T-cell (primary cell): ENCODE data around the gene TUBGCP6. TPM values are rescaled to one million over a fixed set of nuclear protein-coding genes. Genes with fewer than 3 reads are reported as not detected.
A peak's percentile ranks its signal among the peaks of the same experiment; 100 is the strongest.

ENCODE experiments used
- ATAC-seq, 4 experiments: fragments of 200-7000 bp in 3 of 4; fragments of 150-1000 bp in 1 of 4; cut with Tn5 transposase; replicated peaks in 1 of 4; 1 replicate in 3 of 4; 2 replicates in 1 of 4; pipeline ENCODE4 v1.10.0; 2021; ENCODE audit warnings: moderate library complexity in 3 of 4, mild to moderate bottlenecking in 2 of 4, moderate number of reproducible peaks in 1 of 4
- CTCF ChIA-PET, 2 donors: fragments of 300-600 bp; sonication (Branson Sonifier 250); formaldehyde crosslinking; loops; one replicate each; lab custom pipeline; 2022; ENCODE audit warnings: antibody characterized with exemption in 2 of 2; lab: Charles Lee
- POLR2A ChIA-PET, 2 donors: fragments of 300-600 bp; sonication (Branson Sonifier 250); formaldehyde crosslinking; loops; one replicate each; lab custom pipeline; 2022; ENCODE audit warnings: antibody characterized with exemption in 2 of 2; lab: Charles Lee
- DNase-seq, 35 experiments: peaks; one replicate each; pipeline versions ENCODE4 v3.0.0 to v3.0.0-alpha.2; 2013 to 2023
- H3K27ac ChIP-seq: one replicate; pipeline ENCODE4 v1.5.1; 2013; ENCODE audit warnings: low read length
- H3K27me3 ChIP-seq, 2 experiments: replicated peaks in 1 of 2; 1 replicate in 1 of 2; 2 replicates in 1 of 2; pipeline versions ENCODE4 v1.6.1 to v1.7.0; 2013; ENCODE audit warnings: low read length in 1 of 2, mixed read lengths in 1 of 2; ENCODE audit not compliant: control insufficient read depth in 2 of 2, insufficient read depth in 2 of 2; ENCODE audit errors: extremely low read depth in 1 of 2
- H3K36me3 ChIP-seq, 2 donors: 1 replicate in 1 of 2; 2 replicates in 1 of 2; pipeline versions ENCODE4 v1.6.1 to v1.7.0; 2013; ENCODE audit warnings: low read length in 1 of 2; ENCODE audit not compliant: control insufficient read depth in 2 of 2, insufficient read depth in 1 of 2; ENCODE audit errors: extremely low read depth in 1 of 2
- H3K4me1 ChIP-seq, 2 experiments: 1 replicate in 1 of 2; 2 replicates in 1 of 2; pipeline versions ENCODE4 v1.6.1 to v1.7.0; 2013; ENCODE audit warnings: low read length in 2 of 2, mixed read lengths in 1 of 2; ENCODE audit not compliant: insufficient read depth in 2 of 2, control insufficient read depth in 1 of 2; ENCODE audit errors: extremely low read depth in 1 of 2
- H3K4me3 ChIP-seq, 2 donors: 1 replicate in 1 of 2; 2 replicates in 1 of 2; pipeline versions ENCODE4 v1.5.1 to v1.7.0; 2013; ENCODE audit warnings: mild to moderate bottlenecking in 2 of 2, low read length in 1 of 2, moderate library complexity in 1 of 2; ENCODE audit not compliant: control insufficient read depth in 1 of 2; ENCODE audit errors: extremely low read depth in 1 of 2
- H3K9me3 ChIP-seq: 2 replicates; pipeline ENCODE4 v1.7.0; 2013
- H3K27ac Mint-ChIP-seq, 2 donors: one replicate each; pipeline ENCODE4 v1.8.0; 2020 to 2021; ENCODE audit warnings: mild to moderate bottlenecking in 2 of 2, mixed read lengths in 2 of 2
- H3K27me3 Mint-ChIP-seq, 2 donors: one replicate each; pipeline ENCODE4 v1.8.0; 2021 to 2022; ENCODE audit warnings: mixed read lengths in 2 of 2
- H3K36me3 Mint-ChIP-seq: one replicate; pipeline ENCODE4 v1.8.0; 2021; ENCODE audit warnings: mixed read lengths
- H3K4me1 Mint-ChIP-seq, 3 donors: one replicate each; pipeline ENCODE4 v1.8.0; 2020 to 2022; ENCODE audit warnings: mixed read lengths in 3 of 3, mild to moderate bottlenecking in 1 of 3
- H3K4me3 Mint-ChIP-seq, 3 donors: one replicate each; pipeline ENCODE4 v1.8.0; 2020 to 2022; ENCODE audit warnings: mild to moderate bottlenecking in 3 of 3, mixed read lengths in 3 of 3, moderate library complexity in 3 of 3
- H3K9me3 Mint-ChIP-seq, 3 donors: one replicate each; pipeline ENCODE4 v1.8.0; 2020 to 2022; ENCODE audit warnings: mixed read lengths in 3 of 3
- WGBS: methylation state at CpG from one replicate; pipeline ENCODE4 v1.1.5; 2013; ENCODE audit warnings: missing lambda C conversion rate; ENCODE audit not compliant: insufficient coverage; 5-methylcytosine and 5-hydroxymethylcytosine counted together
- total RNA-seq, 35 experiments: library from RNA in 6 of 35; stranded (reverse) in 6 of 35; fragments of 120-200 nt in 1 of 35; gene quantifications; one replicate each; pipeline versions ENCODE4 v1.2.1 to v1.2.4 and lab custom pipeline; 2013 to 2026

Gene TUBGCP6
- total RNA-seq, 5 donors from 2014 or later (not counting 1 experiment from before 2014, with no cell fraction given), result 129 to 144 (median 132) TPM

GRCh38 chr22:50243685-50244419 lies 971 bp downstream of the TUBGCP6 start:
- H3K27ac ChIP-seq, result peak overlapping the region; percentile 91
- H3K4me1 ChIP-seq, result peaks cover 16 to 78% of the 10 kb centered on the region in 2 experiments
- ChIA-PET POLR2A (interaction anchor here in 1 of 2 donors (0.5 kb wide), 2 partner anchors 111 to 283 kb away, joined by 3 to 4 read pairs; no protein-coding TSS in a partner anchor), CTCF (interaction anchor here (0.6 to 2.4 kb wide), 5 partner anchors 47 to 377 kb away, joined by 3 to 8 read pairs (median 4); partner anchors contain the start of gene SCO2 (in 1 of the 2))
- no peaks in the 10 kb centered on the region for H3K27me3 Mint-ChIP-seq
- peaks cover 19% of the 10 kb centered on the region for H3K36me3 Mint-ChIP-seq
- H3K4me3 ChIP-seq, result peak overlapping the region; percentile 77 to 82
- H3K4me1 Mint-ChIP-seq, result peaks cover 44 to 49% (median 44%) of the 10 kb centered on the region in 3 donors
- ATAC-seq (peak in 3 of 4 experiments; percentile 49 to 58 (median 52)), DNase-seq (no peak)
- H3K9me3 Mint-ChIP-seq, result no peaks in the 10 kb centered on the region
- peak overlapping the region; percentile 91 to 97 (median 95) for H3K4me3 Mint-ChIP-seq
- H3K36me3 ChIP-seq, result peaks cover 14 to 38% of the 10 kb centered on the region in 2 donors
- H3K9me3 ChIP-seq, result no peaks in the 10 kb centered on the region
- H3K27ac Mint-ChIP-seq, result peak overlapping the region; percentile 99 to 100
- no peaks in the 10 kb centered on the region for H3K27me3 ChIP-seq
- 13% methylated on average over 19 of the region's 27 CpGs for WGBS

- peaks cover 42 to 49% (median 44%) of the 10 kb centered on the region in 3 donors for H3K4me1 Mint-ChIP-seq
- Histone ChIP-seq H3K4me1 (peaks cover 16 to 66% of the 10 kb centered on the region in 2 experiments), H3K27me3 (no peaks in the 10 kb centered on the region), H3K9me3 (no peaks in the 10 kb centered on the region), H3K36me3 (peaks cover 9 to 39% of the 10 kb centered on the region in 2 donors), H3K4me3 (peak overlapping the region; percentile 24 to 82), H3K27ac (no peak overlapping the region)
- DNase-seq (no peak), ATAC-seq (no peak)
- peak overlapping the region; percentile 91 to 97 (median 95) for H3K4me3 Mint-ChIP-seq
- peaks cover 16% of the 10 kb centered on the region for H3K36me3 Mint-ChIP-seq
- POLR2A ChIA-PET, result interaction anchor here in 1 of 2 donors (0.7 kb wide), 1 partner anchor 99 kb away, joined by 4 read pairs; no protein-coding TSS in a partner anchor
- peak overlapping the region; percentile 52 to 66 for H3K27ac Mint-ChIP-seq
- 83% methylated on average over 2 of the region's 14 CpGs for WGBS
- no peaks in the 10 kb centered on the region for H3K27me3 Mint-ChIP-seq
- H3K9me3 Mint-ChIP-seq, result no peaks in the 10 kb centered on the region
- CTCF ChIA-PET, result interaction anchor here (0.7 to 2.4 kb wide), 7 partner anchors 10 to 475 kb away, joined by 3 to 5 read pairs (median 3); partner anchors contain the start of genes LMF2 (in 1 of the 2) and NCAPH2 (in 1 of the 2)
Observed at GRCh38 chr22:50242406-50242949, 2.3 kb downstream of the TUBGCP6 start.

GRCh38 chr22:50238755-50239154 lies 6.1 kb downstream of the TUBGCP6 start:
- DNase-seq (no peak), ATAC-seq (no peak)
- peaks cover 41 to 48% (median 46%) of the 10 kb centered on the region in 3 donors for H3K4me1 Mint-ChIP-seq
- H3K36me3 Mint-ChIP-seq, result peaks cover 24% of the 10 kb centered on the region
- Histone ChIP-seq H3K4me1 (peaks cover 13 to 51% of the 10 kb centered on the region in 2 experiments), H3K36me3 (peaks cover 10 to 39% of the 10 kb centered on the region in 2 donors), H3K9me3 (no peaks in the 10 kb centered on the region), H3K27me3 (no peaks in the 10 kb centered on the region), H3K4me3 (no peak overlapping the region), H3K27ac (no peak overlapping the region)
- no peaks in the 10 kb centered on the region for H3K9me3 Mint-ChIP-seq
- WGBS, result 87% methylated on average over 7 of the region's 9 CpGs
- no peak overlapping the region for H3K4me3 Mint-ChIP-seq
- ChIA-PET POLR2A (interaction anchor here in 1 of 2 donors (0.5 kb wide), 1 partner anchor 163 kb away, joined by 5 read pairs; no protein-coding TSS in a partner anchor), CTCF (interaction anchor here in 1 of 2 donors (1.0 kb wide), 1 partner anchor 29 kb away, joined by 3 read pairs; no protein-coding TSS in a partner anchor)
- H3K27me3 Mint-ChIP-seq, result no peaks in the 10 kb centered on the region
- H3K27ac Mint-ChIP-seq, result no peak overlapping the region

- Mint-ChIP-seq H3K4me1 (peaks cover 30 to 35% (median 31%) of the 10 kb centered on the region in 3 donors), H3K27me3 (no peaks in the 10 kb centered on the region), H3K4me3 (no peak overlapping the region), H3K36me3 (peaks cover 25% of the 10 kb centered on the region), H3K9me3 (no peaks in the 10 kb centered on the region), H3K27ac (no peak overlapping the region)
- H3K27ac ChIP-seq, result no peak overlapping the region
- H3K36me3 ChIP-seq, result peaks cover 24 to 51% of the 10 kb centered on the region in 2 donors
- ATAC-seq, result no peak
- ChIA-PET CTCF (interaction anchor here in 1 of 2 donors (0.6 kb wide), 1 partner anchor 90 kb away, joined by 6 read pairs; the partner anchor contains the start of gene DENND6B), POLR2A (no interaction called here)
- no peaks in the 10 kb centered on the region for H3K27me3 ChIP-seq
- H3K4me3 ChIP-seq, result no peak overlapping the region
- H3K4me1 ChIP-seq, result peaks cover 0 to 35% of the 10 kb centered on the region in 2 experiments
- WGBS, result 75% methylated on average over 7 of the region's 11 CpGs
- no peaks in the 10 kb centered on the region for H3K9me3 ChIP-seq
- no peak for DNase-seq
Observed at GRCh38 chr22:50236731-50237409, 8.0 kb downstream of the TUBGCP6 start.

- WGBS, result 97% methylated on average over 18 of the region's 18 CpGs
- no peak for DNase-seq
- peaks cover 24 to 53% of the 10 kb centered on the region in 2 donors for H3K36me3 ChIP-seq
- H3K4me1 Mint-ChIP-seq, result peaks cover 18 to 26% (median 23%) of the 10 kb centered on the region in 3 donors
- H3K4me3 Mint-ChIP-seq, result no peak overlapping the region
- no peak overlapping the region for H3K27ac Mint-ChIP-seq
- peaks cover 0 to 19% of the 10 kb centered on the region in 2 experiments for H3K4me1 ChIP-seq
- H3K4me3 ChIP-seq, result no peak overlapping the region
- no peak for ATAC-seq
- no peaks in the 10 kb centered on the region for H3K27me3 Mint-ChIP-seq
- no peak overlapping the region for H3K27ac ChIP-seq
- no peaks in the 10 kb centered on the region for H3K9me3 ChIP-seq
- no peaks in the 10 kb centered on the region for H3K9me3 Mint-ChIP-seq
- H3K36me3 Mint-ChIP-seq, result peaks cover 28% of the 10 kb centered on the region
- ChIA-PET CTCF (no interaction called here), POLR2A (no interaction called here)
- no peaks in the 10 kb centered on the region for H3K27me3 ChIP-seq
Observed at GRCh38 chr22:50233223-50233622, 11.6 kb downstream of the TUBGCP6 start.
